ENCODE measurements around the gene SLC7A4.
"Not testable (repeated sequence)": the region's sequence is repeated elsewhere in the genome, so short reads cannot be mapped to it uniquely, and the experiment has no call there.

The SLC7A4 gene

DNA sequence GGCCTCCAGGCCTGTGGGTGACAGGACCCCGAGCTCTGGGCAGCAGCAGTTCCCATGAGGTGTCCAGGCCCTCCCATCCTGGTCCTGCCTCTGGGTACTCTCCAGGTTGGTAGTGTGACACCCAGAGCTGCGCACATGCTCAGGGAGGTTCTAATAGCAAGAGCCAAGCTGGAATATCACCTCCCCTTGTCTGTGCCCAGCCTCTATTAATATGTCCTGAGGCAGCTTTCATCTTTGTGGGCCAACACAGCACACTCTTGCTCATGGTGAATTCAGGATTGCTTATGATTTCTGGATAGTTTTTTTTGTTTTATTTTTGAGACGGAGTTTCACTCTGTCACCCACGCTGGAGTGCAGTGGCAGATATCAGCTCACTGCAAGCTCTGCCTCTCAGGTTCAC is 14.0 kb downstream of the SLC7A4 start:
- no peak for DNase-seq

DNA sequence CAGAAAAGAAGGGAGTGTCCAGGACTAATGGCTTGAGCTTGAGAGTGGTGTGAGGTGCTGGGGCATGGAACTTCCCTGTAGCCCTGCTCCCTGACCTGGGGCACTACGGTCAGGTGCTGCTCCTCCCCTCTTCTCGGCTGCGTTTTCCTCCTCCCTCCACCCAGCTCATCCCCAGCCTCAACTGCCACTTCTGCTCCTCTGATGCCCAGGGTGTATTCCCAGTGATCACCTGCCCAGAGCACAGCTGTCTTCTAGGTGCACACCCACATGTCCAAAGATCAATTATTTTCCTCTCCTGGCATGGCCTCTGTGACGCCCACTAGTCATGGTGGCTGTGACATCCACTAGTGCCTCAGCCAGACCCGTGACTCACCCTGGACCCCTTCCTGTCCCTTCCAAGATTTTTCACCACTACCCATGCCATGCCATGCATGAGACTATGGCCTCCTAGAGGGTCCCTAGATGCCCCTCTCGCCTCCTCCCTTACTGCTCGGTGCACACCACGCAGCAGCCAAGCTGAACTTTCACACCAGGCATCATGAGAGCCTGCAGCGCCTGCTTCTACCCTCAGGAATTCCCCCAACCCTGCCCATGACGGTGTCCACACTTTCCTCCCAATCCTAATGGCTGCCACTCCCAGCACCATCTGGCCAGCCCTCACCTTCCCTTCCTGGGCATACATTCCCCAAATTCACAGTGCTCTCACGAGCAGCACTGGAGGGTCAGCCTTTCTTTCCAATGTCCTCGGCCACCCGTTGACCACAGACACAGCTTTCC is 15.5 kb downstream of the SLC7A4 start:
- DNase-seq = no peak

DNA sequence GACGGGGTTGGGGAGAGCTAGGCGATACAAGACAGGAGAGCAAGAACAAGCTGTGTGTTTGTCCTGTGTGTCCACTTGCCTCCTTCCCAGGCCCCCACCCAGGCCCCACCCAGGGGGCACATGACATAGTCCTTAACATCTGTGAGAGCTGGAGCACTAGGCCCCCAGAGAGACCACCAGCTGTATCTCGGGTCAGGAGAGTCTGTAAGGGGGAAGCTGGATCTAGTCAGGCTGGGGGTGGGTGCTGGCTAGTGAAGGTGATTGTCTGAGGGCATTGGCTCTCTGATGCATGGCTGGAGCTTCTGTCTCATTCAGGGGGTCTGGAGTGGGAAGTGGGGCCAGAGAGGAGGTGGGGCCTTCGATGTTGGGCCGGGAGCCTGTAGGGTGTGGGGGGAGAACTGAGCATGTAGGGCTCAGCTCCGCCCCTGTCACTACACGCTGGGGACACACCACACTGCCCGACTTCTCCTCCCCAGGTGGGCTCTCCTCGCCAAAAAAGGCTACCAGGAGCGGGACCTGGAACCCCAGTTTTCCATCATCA is 16.8 kb downstream of the SLC7A4 start:
- no peak for DNase-seq

DNA sequence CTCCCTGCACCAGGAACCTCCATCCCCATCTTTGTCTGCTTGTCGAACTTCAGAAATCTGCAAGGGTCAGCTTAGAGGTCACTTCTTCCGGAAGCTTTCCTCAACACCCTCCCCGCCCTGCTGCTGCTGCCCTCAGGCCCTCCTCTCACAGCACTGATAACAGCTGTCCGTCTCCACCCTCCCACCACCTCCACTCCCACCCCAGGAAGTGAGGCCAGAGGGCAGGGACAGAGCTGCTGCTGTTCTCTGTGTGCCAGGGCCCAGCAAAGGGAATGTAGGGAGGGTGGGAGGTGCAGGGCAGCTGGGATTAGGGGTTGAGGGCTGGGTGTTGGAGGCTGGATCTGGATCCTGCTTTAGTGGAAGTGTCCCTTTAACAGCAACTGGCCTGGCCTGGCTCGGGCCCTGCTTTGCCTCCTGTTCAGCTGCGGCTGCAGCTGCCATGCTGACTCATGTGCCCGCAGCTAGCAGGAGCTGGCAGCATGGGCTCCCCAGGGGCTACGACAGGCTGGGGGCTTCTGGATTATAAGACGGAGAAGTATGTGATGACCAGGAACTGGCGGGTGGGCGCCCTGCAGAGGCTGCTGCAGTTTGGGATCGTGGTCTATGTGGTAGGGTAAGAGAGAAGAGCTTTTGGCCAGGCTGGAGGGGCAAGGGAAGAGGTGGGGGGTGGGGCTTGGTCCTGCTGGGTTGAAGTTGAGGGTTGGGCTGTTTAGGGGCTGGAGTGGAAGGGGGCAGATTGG is 17.5 kb downstream of the SLC7A4 start, which contains the start of gene P2RX6:
Gene P2RX6, plus strand, starts transcription at position 440 of the 740 bp plus-strand sequence. Its CDS starts 10 bp downstream, at position 450.
- no peak for DNase-seq

DNA sequence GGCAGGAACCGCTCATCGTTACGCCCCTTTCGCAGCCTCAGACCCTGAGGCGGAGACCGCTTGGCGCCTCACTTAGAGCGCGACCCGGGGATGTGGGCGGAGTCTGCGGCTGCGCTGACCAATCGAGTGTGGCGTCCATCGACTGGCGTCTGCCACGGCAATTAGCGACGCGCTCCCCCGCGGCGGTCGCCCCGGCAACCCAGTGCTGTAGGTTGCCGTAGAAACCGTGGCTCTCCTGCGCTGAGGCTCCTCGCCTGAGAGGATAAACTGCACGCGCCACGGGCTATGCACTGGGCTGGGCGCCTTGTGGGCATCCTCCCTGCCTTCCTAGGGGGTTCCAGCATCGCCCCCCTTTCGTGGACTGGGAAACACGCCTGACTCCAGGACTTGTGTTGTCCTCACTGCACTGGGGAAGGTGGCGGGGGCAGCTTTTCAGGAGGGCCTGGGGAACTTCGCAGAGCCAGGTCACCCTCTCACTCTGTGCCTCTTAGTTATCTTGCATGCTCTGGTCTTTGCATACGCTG is 18.1 kb downstream of the SLC7A4 start:
- peak; percentile 77 for DNase-seq

DNA sequence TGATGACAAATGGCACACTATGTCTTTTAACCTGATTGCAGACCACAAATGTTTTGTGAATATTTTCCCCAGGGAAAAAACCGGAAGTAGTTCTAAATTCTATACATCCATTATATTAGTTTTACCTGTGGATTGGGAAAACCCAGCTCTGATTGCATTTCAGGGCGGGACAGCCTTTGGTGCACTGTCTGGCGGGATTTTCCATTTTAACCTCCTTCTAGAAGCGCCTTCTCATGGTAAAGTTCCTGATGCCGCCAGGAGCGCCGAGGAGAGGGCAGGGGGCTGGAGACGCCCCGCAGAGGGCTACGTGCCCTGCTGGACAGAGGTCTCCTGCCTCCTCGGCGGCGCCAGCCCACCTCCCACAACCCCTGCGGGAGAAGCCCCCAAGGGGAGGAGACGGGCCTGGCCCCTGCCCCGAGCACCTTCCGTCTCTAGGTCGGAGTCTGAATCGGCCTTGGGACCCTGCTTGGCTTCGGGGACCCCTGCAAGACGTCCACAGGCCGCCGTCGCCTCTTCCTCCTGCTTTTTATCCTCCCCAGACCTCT is 18.6 kb downstream of the SLC7A4 start:
- DNase-seq = no peak

DNA sequence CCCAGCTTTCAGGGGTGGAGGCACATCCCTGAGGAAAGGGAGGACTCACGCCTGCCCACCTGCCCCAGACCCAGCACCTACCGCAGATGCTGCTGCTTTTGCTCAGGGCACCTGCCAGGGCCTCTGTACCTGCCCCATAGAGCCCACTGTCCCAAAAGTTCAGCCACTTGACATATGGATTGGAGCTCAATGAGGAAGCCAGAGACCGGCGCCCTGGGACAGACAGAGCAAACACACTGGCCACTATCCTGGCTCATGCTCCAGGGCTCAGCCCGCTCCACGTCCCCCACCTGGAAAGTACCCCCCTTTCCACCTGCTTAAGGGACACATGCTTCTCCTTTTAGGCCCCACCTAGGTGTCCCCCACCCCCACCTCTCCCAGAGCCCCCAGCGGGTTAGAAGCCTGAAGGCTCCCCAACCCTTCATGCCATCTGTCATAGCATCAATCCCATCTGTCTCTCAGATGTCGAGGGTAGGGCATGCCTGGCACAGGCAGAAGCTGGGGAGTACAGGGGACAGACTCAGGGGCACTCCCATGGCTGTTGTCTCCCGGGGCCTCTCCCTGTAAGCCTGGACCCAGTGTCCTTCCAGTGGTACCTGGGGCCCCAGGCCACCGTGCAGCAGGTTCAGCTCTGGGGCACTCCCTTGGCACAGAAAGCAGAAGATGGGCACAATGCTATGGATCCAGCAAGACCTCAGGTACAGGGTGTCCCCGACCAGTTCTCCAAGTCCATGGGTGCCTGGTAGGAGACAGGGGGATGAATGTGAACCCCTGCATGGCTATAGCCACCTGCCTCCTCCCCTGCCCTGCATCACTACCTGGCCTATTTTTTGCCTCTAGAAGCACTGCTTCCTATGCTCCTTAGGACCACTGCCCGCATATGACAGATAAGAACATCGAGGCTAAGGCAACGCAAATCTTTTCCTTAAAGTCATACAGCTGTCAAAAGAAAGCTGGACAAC is 19.6 kb downstream of the SLC7A4 start:
- DNase-seq = no peak

DNA sequence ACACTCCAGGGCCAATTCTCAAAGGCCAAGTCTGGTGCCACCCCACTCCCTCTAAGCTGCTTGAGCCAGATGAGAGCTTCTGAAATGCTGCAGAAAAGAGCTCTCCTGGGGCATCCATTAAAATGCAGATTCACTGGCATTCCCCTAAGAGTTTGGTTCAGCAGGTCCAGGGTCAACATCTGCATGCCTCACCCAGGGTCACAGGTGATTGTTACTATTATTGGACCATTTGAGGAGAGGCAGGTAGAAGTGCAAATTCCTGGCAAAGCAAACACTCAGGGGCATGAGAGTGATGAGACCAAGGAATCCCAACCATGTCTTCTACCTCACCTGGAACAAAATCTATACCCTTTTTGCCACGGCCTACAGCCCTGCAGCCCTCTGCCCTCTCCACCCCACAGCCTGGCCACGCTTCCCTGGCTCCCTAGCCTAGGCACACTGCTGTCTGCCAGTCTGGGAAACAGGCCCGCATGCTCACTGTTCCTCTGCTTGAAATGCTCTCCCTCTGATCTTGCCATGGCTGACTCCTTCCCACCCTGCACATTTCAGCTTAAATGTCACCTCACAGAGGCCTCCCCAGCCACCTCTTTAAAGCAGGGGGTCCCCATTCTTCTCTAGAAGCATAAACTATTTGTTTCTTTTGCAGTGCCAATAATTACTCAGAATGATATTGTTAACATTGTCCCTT is 21.8 kb downstream of the SLC7A4 start:
- no peak for DNase-seq

DNA sequence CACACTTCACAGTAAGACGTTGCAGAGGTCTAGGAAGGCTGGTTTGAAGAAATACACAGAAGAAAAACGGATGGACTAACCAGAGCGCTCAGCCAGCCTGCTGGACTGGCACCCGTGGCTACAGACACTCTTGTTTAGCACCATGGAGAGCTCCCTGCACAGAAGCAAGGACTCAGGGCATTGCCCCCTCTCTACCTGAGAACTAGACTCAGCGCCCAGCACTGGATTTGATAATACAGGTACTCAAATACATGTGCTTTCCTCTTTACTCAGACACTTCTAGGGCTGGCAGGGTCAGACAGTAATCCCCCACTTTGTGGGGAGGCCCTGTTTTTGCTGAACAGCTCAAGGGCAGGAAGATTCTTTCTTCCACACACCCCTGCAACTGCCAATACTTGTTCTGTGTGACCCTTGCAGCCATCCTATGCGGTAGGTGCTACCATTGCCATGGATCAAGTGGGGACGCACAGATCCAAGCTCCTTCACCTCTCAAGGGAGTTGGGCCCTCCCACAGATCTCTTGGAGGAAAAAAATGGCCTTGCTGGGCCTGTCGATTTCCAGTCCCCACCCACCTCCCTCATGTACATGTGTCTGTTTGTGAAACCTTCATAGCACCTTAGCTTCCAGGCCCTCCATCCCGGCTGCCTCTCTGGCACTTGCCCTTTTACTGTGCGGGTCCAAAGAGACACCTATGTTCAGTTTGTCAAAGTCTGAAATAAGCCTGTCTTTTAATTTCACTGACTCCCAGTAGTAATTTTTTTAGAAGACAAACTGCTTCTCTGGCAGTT is 22.5 kb downstream of the SLC7A4 start:
- DNase-seq = no peak

DNA sequence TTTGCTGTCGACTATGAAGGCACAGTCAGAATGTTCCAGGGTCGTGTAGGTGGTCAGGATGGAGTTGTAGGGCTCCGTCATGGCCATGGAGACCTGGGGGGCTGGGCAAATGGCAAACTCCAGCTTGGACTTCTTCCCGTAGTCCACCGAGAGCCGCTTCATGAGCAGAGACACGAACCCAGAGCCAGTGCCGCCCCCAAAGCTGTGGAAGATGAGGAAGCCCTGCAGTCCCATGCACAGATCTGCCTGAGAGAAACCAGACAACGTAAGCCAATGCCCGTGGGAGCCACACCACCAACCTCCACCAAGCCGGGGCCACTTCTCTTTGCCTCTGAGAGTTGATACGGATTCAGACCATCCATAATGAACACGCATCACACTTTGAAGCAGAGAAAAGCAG is 23.2 kb downstream of the SLC7A4 start:
- DNase-seq = not testable (repeated sequence)

DNA sequence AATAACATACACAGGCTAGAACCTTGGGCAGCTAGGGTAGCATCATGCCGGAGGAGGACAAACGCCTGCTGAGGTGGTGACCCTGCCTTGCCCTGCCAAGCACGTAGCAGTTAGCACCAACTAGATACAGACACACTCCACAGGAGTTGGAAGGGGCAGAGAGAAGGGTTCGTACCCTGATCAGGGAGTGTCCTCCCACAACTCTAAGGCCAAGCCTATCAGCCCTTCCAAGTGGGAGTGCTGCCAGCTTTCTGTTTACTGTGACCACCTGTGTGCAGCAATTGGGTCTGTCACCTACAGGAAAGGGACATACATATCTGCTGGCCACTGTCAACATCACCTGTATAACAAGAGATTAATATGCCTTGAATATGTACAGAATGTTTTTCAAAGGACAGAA is 28.6 kb downstream of the SLC7A4 start:
- DNase-seq = no peak

DNA sequence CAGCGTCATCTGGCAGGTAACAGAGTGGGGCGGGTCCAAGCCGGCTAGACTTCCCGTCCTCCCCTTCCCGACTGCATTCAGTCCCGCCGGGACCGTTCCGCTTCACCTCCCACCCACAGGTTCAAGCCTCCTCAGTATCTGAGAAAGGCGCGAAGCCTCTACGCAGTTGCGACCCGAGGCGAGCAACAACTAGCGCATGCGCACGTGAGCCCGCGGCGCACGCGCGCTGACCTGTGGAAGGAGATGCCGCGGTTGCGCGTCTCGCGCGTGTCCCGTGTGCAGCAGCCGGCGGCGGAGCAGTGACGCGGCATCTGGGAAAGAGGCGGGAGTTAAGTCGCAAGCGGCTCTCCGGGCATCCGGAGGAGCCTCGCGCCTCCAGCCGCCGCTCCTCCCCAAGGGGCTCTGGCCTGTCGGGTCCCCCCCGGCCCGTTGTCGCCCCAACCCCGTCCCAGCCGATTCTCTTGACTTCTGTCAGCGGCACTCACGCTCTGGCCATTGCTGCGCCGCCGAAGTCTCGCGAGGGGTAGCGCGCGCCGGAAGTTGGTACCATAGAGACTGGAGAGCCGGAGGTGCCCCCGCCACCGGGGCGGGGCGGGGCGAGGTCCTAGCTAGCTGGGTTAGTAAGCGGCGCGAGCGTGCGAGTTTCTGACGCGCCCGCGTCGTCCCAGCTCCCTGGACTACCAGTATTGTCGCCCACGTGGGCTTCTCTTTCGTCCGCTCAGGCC is 30.6 kb downstream of the SLC7A4 start, which contains the start of gene THAP7:
Gene THAP7, minus strand, starts transcription at position 518 of the 725 bp plus-strand sequence. Its CDS starts 207 bp downstream, at position 311.
- peak; percentile 98 for DNase-seq

DNA sequence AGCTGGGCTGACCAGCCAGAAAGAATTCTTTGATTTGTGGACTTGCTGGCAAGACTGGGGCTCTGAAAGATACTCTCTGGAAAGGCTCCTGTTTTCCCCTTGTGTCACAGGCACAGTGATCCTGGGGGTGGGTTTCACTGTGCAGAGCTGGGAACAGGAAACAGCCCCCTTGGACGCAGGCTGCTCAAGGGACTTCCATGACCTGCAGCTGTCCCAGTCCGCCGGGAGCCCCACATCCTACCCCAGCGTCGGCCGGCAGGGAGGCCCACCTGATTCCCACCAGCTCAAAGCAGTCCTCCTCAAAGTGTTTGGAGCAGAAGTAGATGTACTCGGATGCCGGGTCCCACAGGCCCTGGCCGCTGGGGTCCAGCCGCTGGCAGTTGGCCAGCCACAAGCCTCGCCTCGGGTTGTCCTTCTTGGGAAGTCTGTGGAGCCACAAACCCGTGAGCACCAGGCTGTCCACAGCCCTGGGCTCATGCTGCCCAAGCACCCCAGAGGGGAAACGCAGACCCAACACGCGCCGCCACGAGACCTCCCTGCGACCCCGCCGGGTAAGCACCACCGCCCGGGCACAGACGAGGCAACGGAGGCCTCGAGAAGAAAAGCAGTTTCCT is 31.3 kb downstream of the SLC7A4 start:
- no peak for DNase-seq

DNA sequence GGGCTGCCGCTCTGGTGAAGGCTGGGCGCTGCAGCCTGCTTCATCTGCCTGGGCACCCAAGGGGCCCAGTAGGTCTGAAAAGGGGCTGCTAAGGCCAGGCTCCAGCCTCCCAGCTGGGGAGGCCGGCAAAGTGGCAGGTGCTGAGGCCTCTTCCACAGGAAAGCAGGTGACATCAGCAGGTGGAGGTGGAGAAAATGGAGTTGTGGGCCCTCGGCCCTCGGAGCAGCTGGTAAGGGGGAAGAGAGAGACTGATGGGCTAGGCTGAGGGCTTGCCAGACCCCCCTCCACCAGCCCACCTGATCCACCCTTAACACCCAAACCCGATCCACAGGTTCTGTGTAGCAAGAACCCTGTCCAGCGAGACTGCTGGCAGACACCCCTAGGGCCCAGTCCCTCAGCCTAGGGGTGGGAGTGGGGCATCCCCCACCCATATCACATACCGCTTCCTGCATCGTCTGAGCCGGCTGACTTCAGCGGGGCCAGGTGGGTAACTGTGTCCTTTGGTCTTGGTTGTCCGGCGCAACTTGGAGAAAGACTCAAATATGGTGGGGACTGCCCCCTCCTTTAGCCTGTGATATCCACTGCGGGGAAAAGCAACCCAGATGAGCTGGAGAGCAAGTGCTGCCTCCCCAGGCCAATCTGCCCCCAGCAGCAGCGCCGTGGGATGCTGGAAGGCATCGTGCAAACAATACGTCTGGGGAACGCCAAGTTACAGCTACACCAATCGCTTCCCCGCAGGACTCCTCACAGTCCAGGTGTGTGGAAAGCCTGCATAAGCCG is 32.0 kb downstream of the SLC7A4 start:
- no peak for DNase-seq

DNA sequence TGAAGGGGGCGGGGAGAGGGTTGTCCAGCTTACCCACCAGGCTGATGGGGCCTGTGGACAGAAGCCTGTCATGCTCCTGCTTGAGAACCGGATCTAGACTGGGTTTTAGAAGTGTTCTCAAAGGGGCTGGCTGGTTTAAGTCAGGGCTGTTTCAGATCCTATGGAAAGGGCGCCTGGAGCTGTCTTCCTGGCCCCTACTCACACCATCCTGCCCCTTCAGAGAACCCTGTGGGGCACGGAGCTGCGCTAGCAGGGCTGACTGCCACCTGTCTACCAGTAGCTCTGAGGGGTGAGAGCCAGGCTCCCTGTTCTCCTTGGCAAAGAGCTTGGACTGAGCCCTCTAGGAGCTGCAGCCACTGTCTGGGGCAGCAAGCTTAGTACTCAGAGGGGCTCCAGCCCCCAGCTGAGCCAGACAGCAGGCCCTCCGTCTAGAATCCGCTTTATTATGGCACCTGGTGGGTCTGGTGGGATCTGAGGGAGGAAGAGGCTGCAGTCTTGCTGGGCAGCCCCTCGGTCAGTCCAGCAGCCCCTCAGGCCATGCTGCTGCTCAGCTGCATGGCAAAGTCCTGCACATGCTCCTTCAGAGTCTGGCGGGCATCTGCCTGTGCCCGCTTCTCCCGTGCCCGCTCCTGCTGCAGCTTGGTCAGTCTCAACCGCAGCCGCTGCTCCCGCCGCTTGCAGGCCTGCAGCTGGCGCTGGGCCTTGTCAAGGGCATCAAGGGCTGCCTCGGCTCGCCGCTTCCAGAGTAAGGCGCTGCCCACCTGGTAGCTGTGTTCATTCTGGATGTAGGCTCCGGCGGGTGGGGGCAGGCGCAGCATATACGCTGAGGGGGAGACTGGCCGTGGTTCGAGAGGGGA is 32.8 kb downstream of the SLC7A4 start:
- no peak for DNase-seq

DNA sequence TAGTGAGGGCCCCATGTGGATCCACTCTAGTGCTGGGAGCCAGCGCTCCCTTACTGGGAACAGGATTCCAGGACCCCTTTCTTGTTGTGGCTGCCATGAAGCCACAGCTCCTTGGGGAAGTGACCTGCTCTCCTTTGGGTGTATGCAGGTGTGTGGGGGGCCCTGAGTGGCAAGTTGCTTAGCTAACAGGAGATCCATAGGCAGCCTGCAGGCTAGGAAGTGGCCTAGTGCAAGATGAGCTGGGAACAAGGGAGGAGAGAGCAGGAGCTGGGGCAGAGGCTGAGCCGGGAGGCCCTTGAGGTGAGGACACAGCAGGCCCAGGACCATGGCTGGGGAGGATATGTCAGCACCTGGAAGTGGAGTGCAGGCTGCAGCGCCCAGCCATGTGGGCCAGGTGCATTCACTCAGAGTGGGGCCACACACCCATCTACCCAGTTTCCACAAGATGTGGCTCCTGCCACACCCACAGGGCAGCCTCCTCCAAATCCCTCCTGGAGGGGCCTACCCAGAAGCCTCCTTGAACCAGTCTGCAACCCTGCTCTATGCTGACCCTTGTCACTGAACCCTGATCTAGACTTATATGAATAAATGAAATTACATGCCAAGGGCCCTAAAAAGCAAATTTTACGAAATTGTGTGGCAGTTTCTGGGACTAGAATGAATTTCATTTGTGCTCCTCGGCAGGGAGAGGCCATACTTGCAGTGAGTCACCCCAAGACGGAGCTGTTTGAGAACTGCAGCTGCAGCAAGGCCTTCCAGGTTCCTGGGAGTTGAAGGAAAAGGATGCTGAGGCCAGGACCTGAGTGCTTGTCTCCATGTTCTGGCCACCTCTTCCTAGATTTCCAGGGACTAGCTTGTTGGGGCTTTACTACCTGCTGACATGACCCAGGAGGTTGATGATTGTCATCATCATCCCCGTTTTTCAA is 33.7 kb downstream of the SLC7A4 start:
- DNase-seq = no peak
